Left lung (tissue), 10 donors: ENCODE data around the gene ZBTB40. TPM values are rescaled to one million over a fixed set of nuclear protein-coding genes. Genes with fewer than 3 reads are reported as not detected.

ENCODE experiments used
- ATAC-seq: fragments of 200-7000 bp; cut with Tn5 transposase; one replicate; pipeline ENCODE4 v1.9.1; 2020; ENCODE audit warnings: moderate library complexity
- DNase-seq, 4 donors: peaks; one replicate each; pipeline ENCODE4 v3.0.0-alpha.2; 2013 to 2020
- H3K27ac ChIP-seq, 2 donors: fragments of 200-600 bp; sonication (generic) in 1 of 2; one replicate each; pipeline versions ENCODE4 v1.5.0 to v1.8.0; 2020 to 2021
- H3K27me3 ChIP-seq, 2 donors: fragments of 200-600 bp; sonication (generic) in 1 of 2; one replicate each; pipeline versions ENCODE4 v1.5.0 to v1.8.0; 2020 to 2021
- H3K36me3 ChIP-seq, 2 donors: fragments of 200-600 bp; sonication (generic) in 1 of 2; one replicate each; pipeline versions ENCODE4 v1.5.0 to v1.8.0; 2020 to 2021
- H3K4me1 ChIP-seq, 2 donors: fragments of 200-600 bp; one replicate each; pipeline ENCODE4 v1.8.0; 2021
- H3K4me3 ChIP-seq, 2 donors: fragments of 200-600 bp; sonication (generic) in 1 of 2; one replicate each; pipeline versions ENCODE4 v1.5.0 to v1.8.0; 2020 to 2021; ENCODE audit warnings: mild to moderate bottlenecking in 1 of 2
- H3K9me3 ChIP-seq, 2 donors: fragments of 200-600 bp; sonication (generic) in 1 of 2; one replicate each; pipeline versions ENCODE4 v1.5.0 to v1.8.0; 2020 to 2021
- intact Hi-C, 2 donors: fragments of 100-400 bp; cut with DNase I; formaldehyde crosslinking; loops; one replicate each; pipeline versions ENCODE4 v1.11.2 to v1.14.2; 2022
- polyA plus RNA-seq, 6 donors: library from polyadenylated mRNA; unstranded; fragments of 120-200 nt; gene quantifications; one replicate each; pipeline ENCODE4 v1.2.1, GENCODE V29; 2013; ENCODE audit not compliant: insufficient read length in 6 of 6
- total RNA-seq, 2 donors: library from RNA; stranded (reverse); fragmentation: NEBNext Ultra II Directional; extraction: Animal tissue kit (Norgen Biotek cat#: 25700); gene quantifications; one replicate each; pipeline ENCODE4 v1.2.1, GENCODE V29; 2021
- TF ChIP-seq, protein P1 (sequence below), 2 donors: fragments of 200-600 bp; sonication (generic) in 1 of 2; IDR thresholded peaks; one replicate each; pipeline versions ENCODE4 v1.5.0 to v1.8.0; 2021; ENCODE audit warnings: antibody characterized with exemption in 2 of 2
- donor health status: DM: no; HTN: yes; CAD: no.
- donor health status: DM: no; HTN: no; CAD: no.

ZBTB40 gene
- total and polyA plus RNA-seq, 8 donors = 16.0 to 24.8 (median 21.0) TPM

DNA sequence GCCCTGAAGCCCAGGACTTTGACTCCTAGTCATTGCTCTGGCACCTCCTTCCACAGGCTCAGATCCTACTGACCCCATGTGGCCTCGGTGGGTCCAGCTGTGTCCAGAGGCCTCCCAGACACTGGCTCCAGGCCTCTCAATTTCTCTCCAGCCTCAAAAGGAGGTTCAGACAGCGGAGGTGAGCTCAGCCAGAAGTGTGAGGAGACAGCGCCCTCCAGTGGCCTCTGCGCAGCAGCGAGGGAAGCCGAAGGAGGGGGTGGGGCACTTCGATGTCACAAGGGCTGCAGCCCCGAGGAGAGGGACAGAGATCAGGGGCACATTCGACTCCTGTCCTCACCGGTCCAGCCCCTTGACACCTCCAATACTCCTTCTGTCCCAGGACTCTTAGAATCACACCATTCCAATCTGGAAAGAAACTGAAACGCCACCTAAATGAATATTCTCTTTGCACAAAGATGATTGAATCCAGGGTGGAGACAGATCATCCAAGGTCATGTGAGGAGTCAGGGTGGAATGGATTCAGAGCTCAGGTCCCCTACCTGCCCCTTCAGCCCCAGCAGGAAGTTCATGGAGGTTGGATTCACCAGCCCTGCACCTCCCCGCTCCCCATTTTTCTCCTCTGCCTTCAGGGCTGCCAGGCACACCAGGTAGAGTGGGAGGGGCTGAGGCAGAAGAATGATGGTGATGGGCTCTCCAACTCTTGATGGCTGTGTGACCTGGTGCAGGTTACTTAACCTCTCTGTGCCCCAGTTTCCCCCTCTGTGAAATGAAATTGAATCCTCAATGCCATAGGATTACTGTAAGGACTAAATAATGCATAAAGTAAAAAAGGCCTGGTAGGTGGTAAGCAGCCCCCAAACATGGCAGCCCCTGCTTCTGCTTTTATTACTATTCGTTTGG, 34.8 kb upstream of the ZBTB40 start:
- Histone ChIP-seq H3K4me1 (peaks cover 9 to 13% of the 10 kb centered on the region in 2 donors), H3K36me3 (no peaks in the 10 kb centered on the region), H3K9me3 (no peaks in the 10 kb centered on the region), H3K27me3 (peaks cover 6 to 38% of the 10 kb centered on the region in 2 donors), H3K4me3 (no peak overlapping the region), H3K27ac (no peak overlapping the region)
- ATAC-seq (peak; percentile 62), DNase-seq (peak; percentile 54 to 85 (median 76))
- intact Hi-C loops = loop anchor here in 1 of 2 donors (10.0 kb wide), 1 partner anchor 282 kb away; no protein-coding TSS in a partner anchor
- TF ChIP-seq, protein P1, sequence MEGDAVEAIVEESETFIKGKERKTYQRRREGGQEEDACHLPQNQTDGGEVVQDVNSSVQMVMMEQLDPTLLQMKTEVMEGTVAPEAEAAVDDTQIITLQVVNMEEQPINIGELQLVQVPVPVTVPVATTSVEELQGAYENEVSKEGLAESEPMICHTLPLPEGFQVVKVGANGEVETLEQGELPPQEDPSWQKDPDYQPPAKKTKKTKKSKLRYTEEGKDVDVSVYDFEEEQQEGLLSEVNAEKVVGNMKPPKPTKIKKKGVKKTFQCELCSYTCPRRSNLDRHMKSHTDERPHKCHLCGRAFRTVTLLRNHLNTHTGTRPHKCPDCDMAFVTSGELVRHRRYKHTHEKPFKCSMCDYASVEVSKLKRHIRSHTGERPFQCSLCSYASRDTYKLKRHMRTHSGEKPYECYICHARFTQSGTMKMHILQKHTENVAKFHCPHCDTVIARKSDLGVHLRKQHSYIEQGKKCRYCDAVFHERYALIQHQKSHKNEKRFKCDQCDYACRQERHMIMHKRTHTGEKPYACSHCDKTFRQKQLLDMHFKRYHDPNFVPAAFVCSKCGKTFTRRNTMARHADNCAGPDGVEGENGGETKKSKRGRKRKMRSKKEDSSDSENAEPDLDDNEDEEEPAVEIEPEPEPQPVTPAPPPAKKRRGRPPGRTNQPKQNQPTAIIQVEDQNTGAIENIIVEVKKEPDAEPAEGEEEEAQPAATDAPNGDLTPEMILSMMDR (IDR thresholded peaks at IDR 0.05) = peak; percentile 75 to 79

DNA sequence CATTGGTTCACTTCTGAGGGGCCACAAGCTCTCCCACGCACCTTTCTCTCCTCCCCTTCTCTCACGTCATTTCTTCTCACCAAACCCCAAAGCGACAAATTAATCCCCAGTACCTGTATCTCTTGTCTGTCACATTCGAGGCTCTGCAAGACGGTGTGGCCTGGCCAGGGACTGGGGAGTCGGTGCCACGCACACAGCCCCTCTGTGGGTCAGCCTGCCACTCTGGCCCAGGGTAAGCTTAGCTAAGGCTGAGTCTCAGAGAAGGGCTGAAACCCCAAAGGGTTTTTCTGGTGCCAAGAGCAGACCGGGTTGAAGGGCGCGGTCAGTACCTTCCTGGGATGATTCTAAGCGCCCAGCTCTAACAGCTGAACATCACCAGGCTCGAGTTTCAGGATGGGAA, 34.2 kb upstream of the ZBTB40 start:
- H3K36me3 ChIP-seq = no peaks in the 10 kb centered on the region
- H3K27ac ChIP-seq = no peak overlapping the region
- ATAC-seq (no peak), DNase-seq (no peak)
- intact Hi-C loops = loop anchor here in 1 of 2 donors (10.0 kb wide), 1 partner anchor 283 kb away; no protein-coding TSS in a partner anchor
- no peaks in the 10 kb centered on the region for H3K9me3 ChIP-seq
- H3K4me3 ChIP-seq = no peak overlapping the region
- peaks cover 6 to 38% of the 10 kb centered on the region in 2 donors for H3K27me3 ChIP-seq
- TF ChIP-seq, protein P1 (IDR thresholded peaks at IDR 0.05) = no peak
- H3K4me1 ChIP-seq = peaks cover 9 to 13% of the 10 kb centered on the region in 2 donors

DNA sequence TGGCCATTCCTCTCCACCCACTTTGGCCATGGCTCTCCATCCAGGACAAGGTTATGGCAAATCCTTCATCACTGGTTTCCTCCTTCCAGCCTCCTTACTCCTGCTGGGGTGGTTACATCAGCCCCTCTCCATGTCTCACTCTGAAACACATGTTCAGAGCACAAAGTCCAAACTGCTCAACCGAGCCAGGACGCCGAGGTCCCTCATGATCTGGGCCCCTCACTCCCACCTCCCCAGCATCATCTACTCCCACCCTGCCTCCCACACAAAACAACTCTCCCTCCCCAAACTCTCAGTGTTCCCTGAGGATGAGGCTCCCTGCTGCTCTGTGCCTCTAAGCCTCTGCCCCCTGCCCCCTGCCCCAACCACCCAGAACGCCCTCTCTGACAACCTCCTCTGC, 33.3 kb upstream of the ZBTB40 start:
- no peak for DNase-seq
- intact Hi-C loops = loop anchor here in 1 of 2 donors (2.0 to 10.0 kb wide), 2 partner anchors 224 to 284 kb away; partner anchors contain the start of gene C1QC
- no peaks in the 10 kb centered on the region for H3K36me3 ChIP-seq
- no peaks in the 10 kb centered on the region for H3K9me3 ChIP-seq
- peaks cover 6 to 38% of the 10 kb centered on the region in 2 donors for H3K27me3 ChIP-seq
- TF ChIP-seq, protein P1 (IDR thresholded peaks at IDR 0.05) = no peak
- peaks cover 6 to 10% of the 10 kb centered on the region in 2 donors for H3K4me1 ChIP-seq
- H3K27ac ChIP-seq = no peak overlapping the region
- ATAC-seq = no peak
- H3K4me3 ChIP-seq = no peak overlapping the region

DNA sequence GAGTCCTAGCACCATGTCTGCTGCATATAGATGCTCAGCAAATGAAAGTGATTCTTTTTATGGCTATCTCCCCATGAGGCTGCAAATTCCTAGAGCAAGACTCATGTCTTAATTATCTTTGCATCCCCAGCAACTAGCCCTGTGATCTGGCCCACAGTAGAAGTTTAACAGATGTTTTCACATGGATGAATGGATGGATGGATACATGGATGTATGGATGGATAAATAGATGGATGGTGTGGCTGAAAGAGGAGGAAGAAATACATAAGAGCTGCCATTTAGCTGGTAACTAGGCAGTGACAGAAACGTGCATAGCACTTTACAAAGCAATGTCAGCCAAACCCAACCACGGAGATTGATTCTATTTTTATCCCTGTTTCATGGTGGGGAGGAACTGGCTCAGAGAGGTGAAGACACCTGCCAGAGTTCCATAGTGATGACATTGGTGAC, 32.7 kb upstream of the ZBTB40 start:
- peaks cover 0 to 5% of the 10 kb centered on the region in 2 donors for H3K4me1 ChIP-seq
- peaks cover 6 to 38% of the 10 kb centered on the region in 2 donors for H3K27me3 ChIP-seq
- ATAC-seq (no peak), DNase-seq (no peak)
- H3K9me3 ChIP-seq = no peaks in the 10 kb centered on the region
- H3K36me3 ChIP-seq = no peaks in the 10 kb centered on the region
- H3K4me3 ChIP-seq = no peak overlapping the region
- TF ChIP-seq, protein P1 (IDR thresholded peaks at IDR 0.05) = no peak
- H3K27ac ChIP-seq = no peak overlapping the region
- intact Hi-C loops = loop anchor here in 1 of 2 donors (2.0 to 10.0 kb wide), 2 partner anchors 224 to 284 kb away; partner anchors contain the start of gene C1QC
